ENCODE data around the gene LIPM.

The LIPM gene
- total RNA-seq = 0 reads per million in 2 donors

- no peak for DNase-seq
These were observed at the start of gene LIPM for GRCh38 chr10:88802523-88803285. Gene LIPM, plus strand, starts transcription at chr10:88802730. Its CDS starts 167 bp downstream, at chr10:88802897.

- DNase-seq = no peak
These were observed 48.2 kb upstream of the LIPM start for GRCh38 chr10:88754287-88754686.

- no peak for DNase-seq
These were observed 46.8 kb upstream of the LIPM start for GRCh38 chr10:88755753-88756152.

GRCh38 chr10:88756660-88757059, 45.9 kb upstream of the LIPM start:
- no peak for DNase-seq

GRCh38 chr10:88759366-88760101, 43.0 kb upstream of the LIPM start, which contains the start of gene LIPN:
Gene LIPN, plus strand, starts transcription at chr10:88760020. Its CDS starts 1,386 bp downstream, at chr10:88761406.
- DNase-seq = no peak

- DNase-seq = no peak
These were observed 39.6 kb upstream of the LIPM start for GRCh38 chr10:88762906-88763305.

GRCh38 chr10:88763441-88763840, 39.1 kb upstream of the LIPM start:
- DNase-seq = no peak

- no peak for DNase-seq
These were observed 38.4 kb upstream of the LIPM start for GRCh38 chr10:88764110-88764509.

- no peak for DNase-seq
These were observed 36.7 kb upstream of the LIPM start for GRCh38 chr10:88765816-88766215.

GRCh38 chr10:88769384-88769783, 33.1 kb upstream of the LIPM start:
- DNase-seq = no peak

GRCh38 chr10:88781206-88781605, 21.3 kb upstream of the LIPM start:
- no peak for DNase-seq

- no peak for DNase-seq
These were observed 20.3 kb upstream of the LIPM start for GRCh38 chr10:88782222-88782621.

- no peak for DNase-seq
These were observed 18.8 kb upstream of the LIPM start for GRCh38 chr10:88783724-88784123.

GRCh38 chr10:88786032-88786770, 16.3 kb upstream of the LIPM start:
- DNase-seq = no peak

- no peak for DNase-seq
These were observed 15.1 kb upstream of the LIPM start for GRCh38 chr10:88787463-88787862.

GRCh38 chr10:88788924-88789323, 13.6 kb upstream of the LIPM start:
- no peak for DNase-seq

- no peak for DNase-seq
These were observed 10.6 kb upstream of the LIPM start for GRCh38 chr10:88791924-88792323.

GRCh38 chr10:88792661-88793060, 9.9 kb upstream of the LIPM start:
- DNase-seq = no peak

- no peak for DNase-seq
These were observed 8.7 kb upstream of the LIPM start for GRCh38 chr10:88793712-88794299.

- DNase-seq = no peak
These were observed 7.8 kb upstream of the LIPM start for GRCh38 chr10:88794731-88795130.

- DNase-seq = no peak
These were observed 2.1 kb upstream of the LIPM start for GRCh38 chr10:88800152-88801125.

GRCh38 chr10:88803641-88804040, 1.1 kb downstream of the LIPM start:
- DNase-seq = no peak
